IMR-90 (cell line): ENCODE data around the gene VOPP1.

Experiments used
- CTCF ChIP-seq: conservative IDR thresholded peaks from 2 replicates; pipeline ENCODE4 v1.5.1; 2012; ENCODE audit warnings: mild to moderate bottlenecking, low read depth, low read length, improper control_type of control experiment
- MXI1 ChIP-seq: IDR thresholded peaks from 2 replicates; pipeline ENCODE4 v1.6.1; 2012; ENCODE audit warnings: low read depth, mild to moderate bottlenecking, low read length, moderate library complexity, borderline replicate concordance
- POLR2A ChIP-seq: IDR thresholded peaks from 2 replicates; pipeline ENCODE4 v1.6.1; 2012; ENCODE audit warnings: mild to moderate bottlenecking, low read depth, low read length
- RAD21 ChIP-seq: IDR thresholded peaks from 2 replicates; pipeline ENCODE4 v1.6.1; 2012; ENCODE audit warnings: low read length, improper control_type of control experiment
- RFX5 ChIP-seq: IDR thresholded peaks from 2 replicates; pipeline ENCODE4 v1.8.0; 2012; ENCODE audit warnings: low read depth, mild to moderate bottlenecking, low read length, moderate library complexity

GRCh38 chr7:55554038-55554437, 18.3 kb downstream of the VOPP1 start:
- TF ChIP-seq CTCF, result no peak
- TF ChIP-seq RAD21, result no peak
- no peak for TF ChIP-seq RFX5
- no peak for TF ChIP-seq POLR2A
- TF ChIP-seq MXI1, result no peak
